ENCODE measurements around the gene ATG10.
A peak's percentile ranks its signal among the peaks of the same experiment; 100 is the strongest.

- TF ChIP-seq, protein P1, sequence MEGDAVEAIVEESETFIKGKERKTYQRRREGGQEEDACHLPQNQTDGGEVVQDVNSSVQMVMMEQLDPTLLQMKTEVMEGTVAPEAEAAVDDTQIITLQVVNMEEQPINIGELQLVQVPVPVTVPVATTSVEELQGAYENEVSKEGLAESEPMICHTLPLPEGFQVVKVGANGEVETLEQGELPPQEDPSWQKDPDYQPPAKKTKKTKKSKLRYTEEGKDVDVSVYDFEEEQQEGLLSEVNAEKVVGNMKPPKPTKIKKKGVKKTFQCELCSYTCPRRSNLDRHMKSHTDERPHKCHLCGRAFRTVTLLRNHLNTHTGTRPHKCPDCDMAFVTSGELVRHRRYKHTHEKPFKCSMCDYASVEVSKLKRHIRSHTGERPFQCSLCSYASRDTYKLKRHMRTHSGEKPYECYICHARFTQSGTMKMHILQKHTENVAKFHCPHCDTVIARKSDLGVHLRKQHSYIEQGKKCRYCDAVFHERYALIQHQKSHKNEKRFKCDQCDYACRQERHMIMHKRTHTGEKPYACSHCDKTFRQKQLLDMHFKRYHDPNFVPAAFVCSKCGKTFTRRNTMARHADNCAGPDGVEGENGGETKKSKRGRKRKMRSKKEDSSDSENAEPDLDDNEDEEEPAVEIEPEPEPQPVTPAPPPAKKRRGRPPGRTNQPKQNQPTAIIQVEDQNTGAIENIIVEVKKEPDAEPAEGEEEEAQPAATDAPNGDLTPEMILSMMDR (IDR thresholded peaks at IDR 0.05) = no peak
- TF ChIP-seq POLR2AphosphoS5 (IDR thresholded peaks at IDR 0.05; ENCODE audit: insufficient read depth in 1 of 2, low read depth in 1 of 2) = peak in 1 of 2 donors; percentile 43
- no peak for TF ChIP-seq POLR2A (IDR thresholded peaks at IDR 0.05)
These were observed 302.8 kb downstream of the ATG10 start for GRCh38 chr5:82274343-82275211.
